ENCODE data around the gene C9orf43.
"Not testable (repeated sequence)": the region's sequence is repeated elsewhere in the genome, so short reads cannot be mapped to it uniquely, and the experiment has no call there.

The C9orf43 gene

GRCh38 chr9:113421726-113422125, 11.2 kb downstream of the C9orf43 start:
- DNase-seq = no peak

GRCh38 chr9:113425072-113425471, 14.5 kb downstream of the C9orf43 start:
- DNase-seq = no peak

- DNase-seq = no peak
These were observed 16.2 kb downstream of the C9orf43 start for GRCh38 chr9:113426701-113427100.

GRCh38 chr9:113427629-113428028, 17.1 kb downstream of the C9orf43 start:
- DNase-seq = no peak

- no peak for DNase-seq
These were observed 17.6 kb downstream of the C9orf43 start for GRCh38 chr9:113428062-113428615.

GRCh38 chr9:113431191-113431590, 20.6 kb downstream of the C9orf43 start:
- no peak for DNase-seq

- no peak for DNase-seq
These were observed 26.4 kb downstream of the C9orf43 start for GRCh38 chr9:113436728-113437515.

- DNase-seq = not testable (repeated sequence)
These were observed 27.2 kb downstream of the C9orf43 start for GRCh38 chr9:113437716-113438115.

GRCh38 chr9:113444736-113445135, 34.2 kb downstream of the C9orf43 start:
- no peak for DNase-seq

- peak; percentile 24 for DNase-seq
These were observed 35.8 kb downstream of the C9orf43 start for GRCh38 chr9:113446323-113446740.

- DNase-seq = no peak
These were observed 38.8 kb downstream of the C9orf43 start for GRCh38 chr9:113449376-113449775.

GRCh38 chr9:113452113-113452605, 41.6 kb downstream of the C9orf43 start:
- no peak for DNase-seq

- DNase-seq = no peak
These were observed 44.6 kb downstream of the C9orf43 start for GRCh38 chr9:113454914-113455761.

GRCh38 chr9:113456235-113456634, 45.7 kb downstream of the C9orf43 start:
- DNase-seq = no peak

GRCh38 chr9:113461285-113461684, 50.7 kb downstream of the C9orf43 start:
- no peak for DNase-seq

GRCh38 chr9:113461943-113462342, 51.4 kb downstream of the C9orf43 start:
- DNase-seq = no peak

GRCh38 chr9:113462781-113463286, 52.3 kb downstream of the C9orf43 start:
- DNase-seq = no peak

- DNase-seq = no peak
These were observed 53.1 kb downstream of the C9orf43 start, which contains the start of gene RGS3 for GRCh38 chr9:113463418-113464285. RGS3 (plus strand) TSS chr9:113463727; CDS start chr9:113463803, 76 bp downstream.

- no peak for DNase-seq
These were observed 53.7 kb downstream of the C9orf43 start for GRCh38 chr9:113464286-113464660.

GRCh38 chr9:113465599-113466140, 55.1 kb downstream of the C9orf43 start:
- DNase-seq = no peak

GRCh38 chr9:113467183-113467582, 56.6 kb downstream of the C9orf43 start:
- no peak for DNase-seq

Data from NCI-H1694 (cell line).